ENCODE measurements around the gene HERC3.

GRCh38 chr4:88693792-88694191 lies 101.5 kb downstream of the HERC3 start:
- no peak for TF ChIP-seq CTCF (conservative IDR thresholded peaks at IDR 0.05; ENCODE audit: low read depth in 2 of 2)
- TF ChIP-seq POLR2AphosphoS5 (IDR thresholded peaks at IDR 0.05; ENCODE audit: low read depth), result no peak
- TF ChIP-seq EZH2phosphoT487 (IDR thresholded peaks at IDR 0.05; ENCODE audit: unreplicated experiment), result no peak
- TF ChIP-seq CREB1 (CRISPR knock-in tag; IDR thresholded peaks at IDR 0.05; ENCODE audit: low read depth), result no peak
- TF ChIP-seq NANOG (IDR thresholded peaks at IDR 0.05; ENCODE audit: borderline replicate concordance), result no peak
